HL-60/S4 treated with phorbol 12-myristate 13-acetate at 8.2 ng/mL for 4 days and 3 days (cell line): ENCODE data around the gene UBFD1.
"Not testable (repeated sequence)": the region's sequence is repeated elsewhere in the genome, so short reads cannot be mapped to it uniquely, and the experiment has no call there.

Source experiments
- in situ Hi-C: fragments of 300-500 bp; cut with MboI; formaldehyde crosslinking; loops from 2 replicates; pipeline ENCODE4 v1.15.0; 2022; ENCODE audit warnings: low sequenced_read_pairs

Gene UBFD1

DNA sequence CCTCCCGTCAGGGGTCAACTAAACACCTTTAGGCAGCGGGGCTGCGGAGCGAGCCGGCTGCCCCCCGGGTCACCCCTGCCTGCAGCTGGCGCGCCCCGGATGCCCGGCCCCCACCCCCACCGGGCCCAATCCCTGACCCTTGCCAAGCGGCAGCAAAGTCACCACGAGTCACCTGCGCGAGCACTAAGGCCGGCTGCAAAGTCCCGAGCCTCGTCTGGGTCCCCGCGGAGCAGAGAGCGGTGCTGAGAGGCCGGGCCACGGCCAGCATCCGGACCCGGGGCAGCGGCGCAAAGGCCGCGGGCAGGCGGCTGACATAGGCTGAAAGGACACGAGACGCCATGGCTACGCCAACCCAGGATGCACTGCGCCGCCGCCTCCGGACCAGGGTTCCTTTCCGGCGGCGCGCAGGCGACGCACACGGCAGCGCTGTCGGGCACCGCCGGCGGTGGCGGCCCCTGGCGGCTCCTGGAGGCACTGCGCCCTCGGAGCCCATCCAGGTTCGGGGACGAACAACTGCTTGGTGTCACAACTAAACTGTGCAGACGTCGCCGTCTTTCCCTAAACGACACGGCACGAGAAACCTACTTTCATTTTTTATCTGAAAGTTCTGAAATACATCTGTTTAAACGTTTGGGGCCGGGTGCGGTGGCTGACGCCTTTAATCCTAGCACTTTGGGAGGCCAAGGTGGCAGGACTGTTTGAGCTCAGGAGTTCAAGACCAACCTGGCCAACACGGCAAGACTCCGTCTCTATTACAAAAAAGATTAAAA, 38.6 kb downstream of the UBFD1 start, which contains the start of gene NDUFAB1:
Gene NDUFAB1 (minus strand): TSS at position 366 of the 770 bp plus-strand sequence. CDS start 26 bp downstream, at position 340.
- in situ Hi-C loops: no loop called here

DNA sequence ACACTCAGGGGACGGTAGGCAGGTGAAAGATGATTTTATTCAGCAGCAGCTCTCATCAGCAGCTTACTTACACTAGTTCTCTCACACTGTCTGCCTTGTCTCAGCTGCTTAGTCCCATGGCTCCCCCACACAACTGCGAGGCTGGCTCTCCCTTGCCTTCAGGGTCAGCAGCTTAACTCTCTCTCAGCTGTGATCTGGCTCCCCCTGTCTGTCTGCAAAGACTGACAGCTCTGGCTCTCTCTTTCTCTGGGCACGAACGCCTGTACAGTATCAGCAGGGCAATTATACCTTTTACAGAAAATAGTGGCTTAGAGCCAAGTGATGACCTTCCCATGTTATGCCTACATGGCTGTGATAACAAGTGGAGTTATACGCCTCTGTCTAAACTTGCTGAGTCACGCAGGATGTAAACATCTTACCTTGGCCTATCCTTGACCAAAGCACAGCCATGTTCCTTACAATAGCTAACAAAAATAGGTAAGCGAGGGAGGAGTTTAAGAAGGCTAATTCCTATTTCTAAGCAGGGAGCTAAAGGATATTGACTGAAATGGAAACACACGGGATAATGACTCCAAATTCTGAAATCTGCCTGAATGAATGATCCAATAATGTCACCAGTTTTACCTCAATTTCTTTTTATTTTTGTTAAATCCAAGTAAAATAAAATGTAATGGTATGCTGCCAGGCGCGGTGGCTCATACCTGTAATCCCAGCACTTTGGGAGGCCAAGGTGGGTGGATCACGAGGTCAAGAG, 39.7 kb downstream of the UBFD1 start:
- in situ Hi-C loops: no loop called here

DNA sequence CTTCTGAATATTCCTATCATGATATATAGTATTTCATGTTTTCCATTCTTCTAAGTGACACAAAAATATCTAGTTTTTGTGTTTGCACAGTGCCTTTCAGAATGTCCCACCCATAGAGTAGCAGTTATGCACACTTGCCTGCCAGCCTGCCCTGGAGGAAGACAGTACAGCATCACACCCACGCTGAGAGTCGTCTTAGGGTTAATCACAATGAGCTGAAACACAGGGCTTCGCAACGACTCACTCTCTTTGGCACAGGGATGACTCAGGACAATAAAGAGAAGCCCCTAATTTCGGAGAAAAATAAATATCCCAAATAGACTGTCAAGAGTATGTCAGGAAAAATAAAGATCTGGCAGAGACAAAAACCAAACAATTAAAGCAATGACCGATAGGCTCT, 50.2 kb downstream of the UBFD1 start:
- in situ Hi-C loops: no loop called here

DNA sequence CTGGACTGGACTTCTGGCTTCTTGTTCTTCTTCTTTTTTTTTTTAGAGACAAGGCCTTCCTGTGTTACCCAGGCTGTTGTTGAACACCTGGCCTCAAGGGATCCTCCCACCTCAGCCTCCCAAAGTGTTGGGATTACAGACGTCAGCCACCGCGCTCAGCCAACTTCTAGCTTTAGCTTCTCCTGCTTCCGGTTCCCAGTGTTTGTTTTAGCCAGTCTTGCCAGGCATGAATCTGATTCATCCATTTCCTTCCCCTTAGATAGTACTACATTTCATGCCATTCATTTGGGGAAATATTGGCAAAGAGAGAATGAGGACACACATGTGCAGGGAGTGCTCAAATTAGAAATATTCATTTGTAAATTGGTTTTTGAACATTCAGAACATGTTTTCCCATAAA, 50.7 kb downstream of the UBFD1 start:
- in situ Hi-C loops: no loop called here

DNA sequence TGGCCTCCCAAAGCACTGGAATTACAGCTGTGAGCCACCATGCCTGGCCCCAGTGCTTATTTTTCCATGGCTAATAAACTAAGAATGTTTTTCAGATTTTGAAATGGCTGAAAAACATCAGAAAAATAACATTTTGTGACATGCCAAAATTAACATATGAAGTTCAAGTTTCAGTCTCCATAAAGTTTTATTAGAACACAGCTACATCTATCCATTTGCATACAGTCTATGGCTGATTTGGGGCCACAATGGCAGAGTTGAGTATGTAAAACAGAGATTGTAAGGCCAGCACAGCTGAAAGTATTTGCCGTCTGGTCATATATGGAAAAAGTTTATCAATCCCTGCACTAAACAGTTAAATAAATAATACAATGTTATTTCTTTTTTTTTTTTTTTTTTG, 52.4 kb downstream of the UBFD1 start:
- in situ Hi-C loops: no loop called here

DNA sequence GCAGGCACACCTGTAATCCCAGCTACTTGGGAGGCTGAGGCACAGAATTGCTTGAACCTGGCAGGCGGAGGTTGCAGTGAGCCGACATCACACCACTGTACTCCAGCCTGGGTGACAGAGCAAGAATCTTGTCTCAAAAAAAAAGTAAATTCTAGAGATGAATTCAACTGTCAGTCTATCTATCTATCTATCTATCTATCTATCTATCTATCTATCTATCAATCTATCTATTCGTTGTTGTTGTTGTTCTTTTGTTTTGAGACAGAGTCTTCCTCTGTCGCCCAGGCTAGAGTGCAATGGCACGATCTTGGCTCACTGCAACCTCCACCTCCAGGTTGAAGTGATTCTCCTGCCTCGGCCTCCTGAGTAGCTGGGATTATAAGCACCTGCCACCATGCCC, 53.4 kb downstream of the UBFD1 start:
- in situ Hi-C loops: not testable (repeated sequence)

DNA sequence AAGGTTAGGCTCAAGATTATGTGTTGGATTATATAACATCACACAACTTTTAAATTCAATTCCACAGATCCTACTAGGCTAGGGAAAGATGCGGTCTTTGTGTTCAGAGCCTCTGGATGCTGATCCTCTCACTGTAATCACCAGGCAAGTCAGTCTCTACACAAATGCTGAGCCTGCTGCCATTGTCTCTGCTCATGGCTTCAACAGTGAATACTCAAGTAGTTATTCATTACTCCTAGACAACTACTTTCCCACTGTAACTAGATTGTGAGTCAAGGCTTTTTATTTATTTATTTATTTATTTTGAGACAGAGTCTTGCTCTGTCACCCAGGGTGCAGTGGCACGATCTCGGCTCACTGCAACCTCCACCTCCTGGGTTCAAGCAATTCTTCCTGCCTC, 54.4 kb downstream of the UBFD1 start:
- in situ Hi-C loops: no loop called here

DNA sequence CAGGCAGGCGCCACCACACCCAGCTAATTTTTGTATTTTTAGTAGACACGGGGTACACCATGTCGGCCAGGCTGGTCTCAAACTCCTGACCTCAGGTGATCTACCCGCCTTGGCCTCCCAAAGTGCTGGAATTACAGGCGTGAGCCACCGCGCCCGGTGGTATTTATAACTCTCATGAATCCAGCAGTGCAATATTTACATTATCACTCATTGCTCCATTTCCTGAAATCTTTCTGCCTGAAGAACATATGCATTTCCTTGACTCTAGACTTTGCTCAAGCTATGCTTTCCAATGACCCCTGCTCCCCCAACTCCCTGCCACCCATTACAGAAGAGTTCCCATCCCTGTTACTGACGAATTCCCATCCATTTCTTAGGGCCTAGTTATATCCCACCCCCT, 58.3 kb downstream of the UBFD1 start:
- in situ Hi-C loops: no loop called here
